CD14-positive monocyte (primary cell): Measurements from ENCODE around the gene LUC7L2. TPM values are rescaled to one million over a fixed set of nuclear protein-coding genes. Genes with fewer than 3 reads are reported as not detected.

Experiments
- DNase-seq, 3 donors: peaks; one replicate each; pipeline ENCODE4 v3.0.0-alpha.2; 2011 to 2022
- H2AFZ ChIP-seq: 2 replicates; pipeline ENCODE4 v1.6.0; 2012; ENCODE audit warnings: mild to moderate bottlenecking, low read depth, low read length, inconsistent platforms; ENCODE audit not compliant: insufficient read depth, poor library complexity, severe bottlenecking
- H3K27ac ChIP-seq, 2 donors: 1 replicate in 1 of 2; 2 replicates in 1 of 2; pipeline ENCODE4 v1.5.1; 2012 to 2013; ENCODE audit warnings: low read length in 2 of 2, control low read depth in 1 of 2, inconsistent platforms in 1 of 2, low read depth in 1 of 2, mild to moderate bottlenecking in 1 of 2
- H3K27me3 ChIP-seq, 2 donors: one replicate each; pipeline versions ENCODE4 v1.6.0 to v1.6.1; 2011 to 2013; ENCODE audit warnings: low read length in 2 of 2; ENCODE audit not compliant: control insufficient read depth in 2 of 2, insufficient read depth in 2 of 2
- H3K36me3 ChIP-seq, 2 donors: replicated peaks in 1 of 2; 1 replicate in 1 of 2; 2 replicates in 1 of 2; pipeline versions ENCODE4 v1.5.1 to v1.6.1; 2012 to 2013; ENCODE audit warnings: low read length in 2 of 2, control low read depth in 1 of 2, inconsistent platforms in 1 of 2, mild to moderate bottlenecking in 1 of 2; ENCODE audit not compliant: insufficient read depth in 2 of 2, control insufficient read depth in 1 of 2
- H3K4me1 ChIP-seq, 2 donors: 1 replicate in 1 of 2; 2 replicates in 1 of 2; pipeline versions ENCODE4 v1.5.1 to v1.6.1; 2012 to 2013; ENCODE audit warnings: low read length in 2 of 2, control low read depth in 1 of 2, inconsistent platforms in 1 of 2, mild to moderate bottlenecking in 1 of 2, moderate library complexity in 1 of 2; ENCODE audit not compliant: insufficient read depth in 2 of 2, control insufficient read depth in 1 of 2
- H3K4me2 ChIP-seq: replicated peaks from 2 replicates; pipeline ENCODE3; 2012; ENCODE audit warnings: low read length, moderate library complexity, mild to moderate bottlenecking; ENCODE audit not compliant: poor library complexity, severe bottlenecking; ENCODE audit errors: extremely low read depth
- H3K4me3 ChIP-seq, 3 experiments: fragments of 200-600 bp in 1 of 3; sonication (generic) in 1 of 3; replicated peaks in 1 of 3; 1 replicate in 2 of 3; 2 replicates in 1 of 3; pipeline ENCODE4 v1.5.1; 2011 to 2013; ENCODE audit warnings: low read length in 3 of 3, mild to moderate bottlenecking in 3 of 3, control low read depth in 2 of 3, low read depth in 2 of 3, inconsistent platforms in 1 of 3, moderate library complexity in 1 of 3
- H3K79me2 ChIP-seq: 2 replicates; pipeline ENCODE4 v1.6.0; 2012; ENCODE audit warnings: mild to moderate bottlenecking, control low read depth, inconsistent platforms, low read length, moderate library complexity; ENCODE audit not compliant: insufficient read depth
- H3K9ac ChIP-seq: 2 replicates; pipeline ENCODE4 v1.6.0; 2017; ENCODE audit warnings: low read length, mild to moderate bottlenecking; ENCODE audit not compliant: insufficient read depth, poor library complexity, severe bottlenecking
- H3K9me3 ChIP-seq, 2 donors: replicated peaks in 1 of 2; 1 replicate in 1 of 2; 2 replicates in 1 of 2; pipeline versions ENCODE4 v1.5.1 to v1.6.1; 2012 to 2013; ENCODE audit warnings: low read length in 2 of 2, control low read depth in 1 of 2; ENCODE audit not compliant: control insufficient read depth in 1 of 2, insufficient read depth in 1 of 2
- H4K20me1 ChIP-seq: 2 replicates; pipeline ENCODE4 v1.6.0; 2012; ENCODE audit warnings: mild to moderate bottlenecking, low read length, control low read depth, moderate library complexity; ENCODE audit not compliant: insufficient read depth
- H3K27ac Mint-ChIP-seq, 7 donors: one replicate each; pipeline ENCODE4 v1.8.0; 2020; ENCODE audit warnings: mild to moderate bottlenecking in 7 of 7, mixed read lengths in 7 of 7, moderate library complexity in 6 of 7, inconsistent platforms in 2 of 7
- H3K27me3 Mint-ChIP-seq, 3 donors: one replicate each; pipeline ENCODE4 v1.8.0; 2021 to 2022; ENCODE audit warnings: low read depth in 3 of 3, mild to moderate bottlenecking in 3 of 3, mixed read lengths in 3 of 3, moderate library complexity in 3 of 3, inconsistent platforms in 1 of 3
- H3K36me3 Mint-ChIP-seq, 2 donors: one replicate each; pipeline ENCODE4 v1.8.0; 2020; ENCODE audit warnings: mixed read lengths in 2 of 2, inconsistent platforms in 1 of 2, mild to moderate bottlenecking in 1 of 2
- H3K4me1 Mint-ChIP-seq: one replicate; pipeline ENCODE4 v1.8.0; 2020; ENCODE audit warnings: mild to moderate bottlenecking, mixed read lengths
- H3K4me3 Mint-ChIP-seq, 2 donors: one replicate each; pipeline ENCODE4 v1.8.0; 2020; ENCODE audit warnings: mild to moderate bottlenecking in 2 of 2, mixed read lengths in 2 of 2, moderate library complexity in 1 of 2
- H3K9me3 Mint-ChIP-seq, 7 donors: one replicate each; pipeline ENCODE4 v1.8.0; 2020 to 2022; ENCODE audit warnings: mixed read lengths in 7 of 7, mild to moderate bottlenecking in 6 of 7, moderate library complexity in 6 of 7, inconsistent platforms in 2 of 7
- CTCF ChIP-seq: fragments of 200-600 bp; IDR thresholded peaks from one replicate; pipeline ENCODE4 v1.8.0; 2022; ENCODE audit warnings: antibody characterized with exemption, mild to moderate bottlenecking
- WGBS: methylation state at CpG from one replicate; pipeline ENCODE4 v1.1.5; 2013; ENCODE audit warnings: missing lambda C conversion rate; ENCODE audit not compliant: insufficient coverage; 5-methylcytosine and 5-hydroxymethylcytosine counted together
- intact Hi-C, 2 donors: fragments of 100-400 bp; cut with micrococcal nuclease; formaldehyde crosslinking; loops; one replicate each; pipeline versions ENCODE4 v1.15.0 to v1.15.1; 2023
- polyA plus RNA-seq, 3 donors: library from polyadenylated mRNA; depleted of rRNA in 1 of 3; unstranded in 2 of 3; stranded (reverse) in 1 of 3; fragments of 300-500 nt in 2 of 3; fragments of >200 nt in 1 of 3; fragmentation: Illumina TruSeq in 2 of 3; gene quantifications; 1 replicate in 2 of 3; 2 replicates in 1 of 3; pipeline ENCODE4 v1.2.3, GENCODE V29; 2012 to 2021

The LUC7L2 gene
- polyA plus RNA-seq, 3 donors, result 24.7 to 54.5 (median 26.8) TPM

- Histone ChIP-seq H2AFZ (no peak overlapping the region), H3K36me3 (no peaks in the 10 kb centered on the region), H4K20me1 (no peaks in the 10 kb centered on the region), H3K4me2 (no peak overlapping the region), H3K9ac (no peak overlapping the region), H3K4me1 (no peaks in the 10 kb centered on the region), H3K4me3 (no peak overlapping the region), H3K27ac (no peak overlapping the region), H3K27me3 (no peaks in the 10 kb centered on the region), H3K79me2 (no peaks in the 10 kb centered on the region), H3K9me3 (no peaks in the 10 kb centered on the region)
- H3K36me3 Mint-ChIP-seq, result no peaks in the 10 kb centered on the region
- intact Hi-C loops, result loop anchor here in 1 of 2 donors (10.0 kb wide), 1 partner anchor 1590 kb away; the partner anchor contains the start of gene BRAF
- H3K4me3 Mint-ChIP-seq, result no peak overlapping the region
- H3K27me3 Mint-ChIP-seq, result peaks cover 0 to 4% (median 3%) of the 10 kb centered on the region in 3 donors
- WGBS, result 89% methylated on average over 1 of the region's 4 CpGs
- TF ChIP-seq CTCF, result no peak
- H3K4me1 Mint-ChIP-seq, result peaks cover 2% of the 10 kb centered on the region
- DNase-seq, result no peak
- peaks cover 2 to 5% (median 4%) of the 10 kb centered on the region in 7 donors for H3K9me3 Mint-ChIP-seq
- no peak overlapping the region for H3K27ac Mint-ChIP-seq
Observed at GRCh38 chr7:139334399-139335150, 25.1 kb upstream of the LUC7L2 start.

GRCh38 chr7:139339025-139339424 lies 20.7 kb upstream of the LUC7L2 start:
- Histone ChIP-seq H3K36me3 (no peaks in the 10 kb centered on the region), H3K9me3 (peaks cover 0 to 3% of the 10 kb centered on the region in 2 donors), H3K9ac (no peak overlapping the region), H3K4me2 (no peak overlapping the region), H3K79me2 (peaks cover 22% of the 10 kb centered on the region), H4K20me1 (no peaks in the 10 kb centered on the region), H3K4me1 (peaks cover 8 to 10% of the 10 kb centered on the region in 2 donors), H2AFZ (no peak overlapping the region), H3K27ac (no peak overlapping the region), H3K27me3 (no peaks in the 10 kb centered on the region), H3K4me3 (no peak overlapping the region)
- Mint-ChIP-seq H3K36me3 (no peaks in the 10 kb centered on the region), H3K27ac (peak overlapping the region; percentile 61 to 99 (median 99)), H3K4me1 (peaks cover 7% of the 10 kb centered on the region), H3K4me3 (peak overlapping the region; percentile 92 to 93), H3K9me3 (peaks cover 3 to 10% (median 7%) of the 10 kb centered on the region in 7 donors), H3K27me3 (peaks cover 0 to 7% (median 0%) of the 10 kb centered on the region in 3 donors)
- TF ChIP-seq CTCF, result no peak
- 100% methylated on average over 2 of the region's 2 CpGs for WGBS
- DNase-seq, result no peak
- intact Hi-C loops, result loop anchor here in 1 of 2 donors (10.0 kb wide), 1 partner anchor 1586 kb away; the partner anchor contains the start of gene BRAF
